ENCODE data around the gene FAM89A.
"Not testable (repeated sequence)": the region's sequence is repeated elsewhere in the genome, so short reads cannot be mapped to it uniquely, and the experiment has no call there.

FAM89A gene

GRCh38 chr1:231029841-231030240 is 10.2 kb downstream of the FAM89A start:
- no peak for DNase-seq (ENCODE audit: low spot score)

- not testable (repeated sequence) for DNase-seq (ENCODE audit: low spot score)
Measured at GRCh38 chr1:231029247-231029646, 10.8 kb downstream of the FAM89A start.

GRCh38 chr1:231028682-231029081 is 11.4 kb downstream of the FAM89A start:
- DNase-seq (ENCODE audit: low spot score): no peak

GRCh38 chr1:231027971-231028370 is 12.1 kb downstream of the FAM89A start:
- no peak for DNase-seq (ENCODE audit: low spot score)

- no peak for DNase-seq (ENCODE audit: low spot score)
Measured at GRCh38 chr1:231027136-231027925, 12.7 kb downstream of the FAM89A start.

GRCh38 chr1:231026576-231026975 is 13.5 kb downstream of the FAM89A start:
- DNase-seq (ENCODE audit: low spot score): no peak

- DNase-seq (ENCODE audit: low spot score): no peak
Measured at GRCh38 chr1:231023150-231023549, 16.9 kb downstream of the FAM89A start.

GRCh38 chr1:231022543-231022942 is 17.5 kb downstream of the FAM89A start:
- DNase-seq (ENCODE audit: low spot score): not testable (repeated sequence)

GRCh38 chr1:231021540-231022031 is 18.5 kb downstream of the FAM89A start:
- no peak for DNase-seq (ENCODE audit: low spot score)

- no peak for DNase-seq (ENCODE audit: low spot score)
Measured at GRCh38 chr1:231020816-231021215, 19.2 kb downstream of the FAM89A start.

GRCh38 chr1:231020139-231020601 is 19.9 kb downstream of the FAM89A start:
- DNase-seq (ENCODE audit: low spot score): no peak

- no peak for DNase-seq (ENCODE audit: low spot score)
Measured at GRCh38 chr1:231019711-231020110, 20.3 kb downstream of the FAM89A start.

- DNase-seq (ENCODE audit: low spot score): no peak
Measured at GRCh38 chr1:231016966-231017365, 23.1 kb downstream of the FAM89A start.

GRCh38 chr1:231016234-231016633 is 23.8 kb downstream of the FAM89A start:
- no peak for DNase-seq (ENCODE audit: low spot score)

GRCh38 chr1:231013391-231014015 is 26.6 kb downstream of the FAM89A start:
- no peak for DNase-seq (ENCODE audit: low spot score)

- DNase-seq (ENCODE audit: low spot score): no peak
Measured at GRCh38 chr1:231011963-231012362, 28.1 kb downstream of the FAM89A start.

GRCh38 chr1:231011360-231011759 is 28.7 kb downstream of the FAM89A start:
- no peak for DNase-seq (ENCODE audit: low spot score)

- not testable (repeated sequence) for DNase-seq (ENCODE audit: low spot score)
Measured at GRCh38 chr1:231007535-231007934, 32.5 kb downstream of the FAM89A start.

GRCh38 chr1:231001892-231002291 is 38.2 kb downstream of the FAM89A start:
- no peak for DNase-seq (ENCODE audit: low spot score)

- DNase-seq (ENCODE audit: low spot score): no peak
Measured at GRCh38 chr1:231000639-231001038, 39.4 kb downstream of the FAM89A start.

GRCh38 chr1:231000201-231000600 is 39.9 kb downstream of the FAM89A start:
- DNase-seq (ENCODE audit: low spot score): no peak

- no peak for DNase-seq (ENCODE audit: low spot score)
Measured at GRCh38 chr1:230994860-230995259, 45.2 kb downstream of the FAM89A start.

- DNase-seq (ENCODE audit: low spot score): no peak
Measured at GRCh38 chr1:230992100-230992774, 47.8 kb downstream of the FAM89A start.

Measured in HuH-7.5 (cell line).